NCI-H128 (cell line): ENCODE results near the gene B4GALT1.
A peak's percentile ranks its signal among the peaks of the same experiment; 100 is the strongest.

ENCODE experiments used
- DNase-seq: peaks from one replicate; lab custom pipeline; 2025; ENCODE audit not compliant: unreplicated experiment; lab: John Stamatoyannopoulos, UW

B4GALT1 gene

GRCh38 chr9:33167084-33167971 lies at the start of gene B4GALT1:
TSS of gene B4GALT1 (minus strand) at chr9:33167336. CDS start at chr9:33167169, 167 bp downstream.
- peak; percentile 84 for DNase-seq

- DNase-seq: no peak
Observed at GRCh38 chr9:33211695-33212393, 44.7 kb upstream of the B4GALT1 start.

GRCh38 chr9:33210006-33210715 lies 43.0 kb upstream of the B4GALT1 start:
- DNase-seq: no peak

- no peak for DNase-seq
Observed at GRCh38 chr9:33209394-33209793, 42.3 kb upstream of the B4GALT1 start.

- no peak for DNase-seq
Observed at GRCh38 chr9:33202552-33203201, 35.5 kb upstream of the B4GALT1 start.

GRCh38 chr9:33202018-33202417 lies 34.9 kb upstream of the B4GALT1 start:
- no peak for DNase-seq

- DNase-seq: no peak
Observed at GRCh38 chr9:33198165-33198564, 31.0 kb upstream of the B4GALT1 start.

GRCh38 chr9:33197279-33198152 lies 30.4 kb upstream of the B4GALT1 start:
- no peak for DNase-seq

- DNase-seq: no peak
Observed at GRCh38 chr9:33196736-33197135, 29.6 kb upstream of the B4GALT1 start.

- no peak for DNase-seq
Observed at GRCh38 chr9:33193818-33194217, 26.7 kb upstream of the B4GALT1 start.

GRCh38 chr9:33192493-33193255 lies 25.5 kb upstream of the B4GALT1 start:
- DNase-seq: no peak

- no peak for DNase-seq
Observed at GRCh38 chr9:33190021-33190705, 23.0 kb upstream of the B4GALT1 start.

- no peak for DNase-seq
Observed at GRCh38 chr9:33189331-33189791, 22.2 kb upstream of the B4GALT1 start.

- no peak for DNase-seq
Observed at GRCh38 chr9:33188711-33189110, 21.6 kb upstream of the B4GALT1 start.

- DNase-seq: no peak
Observed at GRCh38 chr9:33187519-33188218, 20.5 kb upstream of the B4GALT1 start.

- no peak for DNase-seq
Observed at GRCh38 chr9:33186457-33187168, 19.5 kb upstream of the B4GALT1 start.

- no peak for DNase-seq
Observed at GRCh38 chr9:33185858-33186257, 18.7 kb upstream of the B4GALT1 start.
